Skin epidermis (tissue), 12 donors: ENCODE data around the gene IRF2BPL.

Source experiments
- H3K27ac ChIP-seq, 21 experiments: fragments of 200-600 bp; sonication (generic) in 11 of 21; one replicate each; pipeline ENCODE4 v1.5.0; 2020; ENCODE audit warnings: mild to moderate bottlenecking in 3 of 21, inconsistent platforms in 2 of 21, moderate library complexity in 2 of 21
- H3K4me3 ChIP-seq, 7 experiments: fragments of 200-600 bp; sonication (generic) in 2 of 7; one replicate each; pipeline ENCODE4 v1.5.0; 2020; ENCODE audit warnings: inconsistent platforms in 2 of 7, mild to moderate bottlenecking in 2 of 7, moderate library complexity in 1 of 7

The IRF2BPL gene

GRCh38 chr14:77037938-77038568 lies 9.5 kb upstream of the IRF2BPL start:
- H3K4me3 ChIP-seq, result no peak overlapping the region

GRCh38 chr14:77037215-77037937 lies 8.9 kb upstream of the IRF2BPL start:
- Histone ChIP-seq H3K27ac (peak overlapping the region in 20 of 21 experiments; percentile 42 to 100 (median 88)), H3K4me3 (no peak overlapping the region)

More at GRCh38 chr14:77037938-77038568, 9.5 kb upstream of the IRF2BPL start:
- peak overlapping the region; percentile 28 to 100 (median 87) for H3K27ac ChIP-seq

GRCh38 chr14:77036484-77037214 lies 8.1 kb upstream of the IRF2BPL start:
- H3K27ac ChIP-seq, result peak overlapping the region in 19 of 21 experiments; percentile 12 to 100 (median 89)
- no peak overlapping the region for H3K4me3 ChIP-seq

GRCh38 chr14:77035267-77035666 lies 6.8 kb upstream of the IRF2BPL start:
- Histone ChIP-seq H3K27ac (peak overlapping the region in 13 of 21 experiments; percentile 12 to 100 (median 41)), H3K4me3 (no peak overlapping the region)

GRCh38 chr14:77033622-77034589 lies 5.4 kb upstream of the IRF2BPL start:
- H3K4me3 ChIP-seq, result peak overlapping the region; percentile 30 to 46 (median 39)
- H3K27ac ChIP-seq, result peak overlapping the region; percentile 72 to 100 (median 97)

- H3K4me3 ChIP-seq, result peak overlapping the region; percentile 30 to 46 (median 39)
- H3K27ac ChIP-seq, result peak overlapping the region; percentile 72 to 100 (median 97)
These were observed 4.5 kb upstream of the IRF2BPL start for GRCh38 chr14:77032844-77033621.

- Histone ChIP-seq H3K4me3 (peak overlapping the region in 6 of 7 experiments; percentile 30 to 46 (median 40)), H3K27ac (peak overlapping the region; percentile 72 to 100 (median 97))
These were observed 4.0 kb upstream of the IRF2BPL start for GRCh38 chr14:77032491-77032843.

- H3K27ac ChIP-seq, result peak overlapping the region in 20 of 21 experiments; percentile 90 to 100 (median 98)
- peak overlapping the region in 1 of 7 experiments; percentile 43 for H3K4me3 ChIP-seq
These were observed 3.4 kb upstream of the IRF2BPL start for GRCh38 chr14:77031759-77032490.

- H3K27ac ChIP-seq, result peak overlapping the region; percentile 94 to 100 (median 99)
- H3K4me3 ChIP-seq, result peak overlapping the region; percentile 53 to 93 (median 79)
These were observed 747 bp downstream of the IRF2BPL start for GRCh38 chr14:77027538-77028383.

- Histone ChIP-seq H3K27ac (peak overlapping the region; percentile 94 to 100 (median 99)), H3K4me3 (peak overlapping the region; percentile 53 to 93 (median 79))
These were observed 1.5 kb downstream of the IRF2BPL start for GRCh38 chr14:77026930-77027537.

GRCh38 chr14:77026166-77026929 lies 2.2 kb downstream of the IRF2BPL start:
- H3K27ac ChIP-seq, result peak overlapping the region; percentile 94 to 100 (median 99)
- peak overlapping the region; percentile 53 to 93 (median 79) for H3K4me3 ChIP-seq

- Histone ChIP-seq H3K4me3 (peak overlapping the region; percentile 53 to 93 (median 79)), H3K27ac (peak overlapping the region; percentile 94 to 100 (median 99))
These were observed 2.8 kb downstream of the IRF2BPL start for GRCh38 chr14:77025744-77026165.

- peak overlapping the region in 18 of 21 experiments; percentile 27 to 100 (median 73) for H3K27ac ChIP-seq
- peak overlapping the region; percentile 2 to 82 (median 65) for H3K4me3 ChIP-seq
These were observed 4.3 kb downstream of the IRF2BPL start for GRCh38 chr14:77024171-77024691.

- Histone ChIP-seq H3K4me3 (peak overlapping the region in 2 of 7 experiments; percentile 81 to 82), H3K27ac (peak overlapping the region in 20 of 21 experiments; percentile 27 to 100 (median 69))
These were observed 5.2 kb downstream of the IRF2BPL start for GRCh38 chr14:77023001-77023996.
